Upper lobe of left lung (tissue), 4 donors: ENCODE results near the gene PDZD8.

Source experiments
- CTCF ChIP-seq, 6 experiments: fragments of 450-650 bp in 4 of 6; fragments of 200-600 bp in 2 of 6; sonication (generic) in 2 of 6; IDR thresholded peaks; one replicate each; pipeline ENCODE4 v1.5.1; 2016 to 2019; ENCODE audit warnings: antibody characterized with exemption in 6 of 6
- EP300 ChIP-seq, 4 donors: sonication (generic); formaldehyde crosslinking; IDR thresholded peaks; one replicate each; pipeline ENCODE4 v1.5.1; 2017; ENCODE audit warnings: antibody characterized with exemption in 4 of 4, control low read depth in 2 of 4
- POLR2AphosphoS5 ChIP-seq, 2 donors: sonication (generic); formaldehyde crosslinking; IDR thresholded peaks; one replicate each; pipeline ENCODE4 v1.5.1; 2017; ENCODE audit warnings: antibody characterized with exemption in 2 of 2

- TF ChIP-seq POLR2AphosphoS5 (IDR thresholded peaks at IDR 0.05) = no peak
- TF ChIP-seq EP300 (IDR thresholded peaks at IDR 0.05) = no peak
- no peak for TF ChIP-seq CTCF (IDR thresholded peaks at IDR 0.05)
Measured at GRCh38 chr10:117360016-117360415, 15.2 kb downstream of the PDZD8 start.
